ENCODE results near the gene REEP2.
A peak's percentile ranks its signal among the peaks of the same experiment; 100 is the strongest.

REEP2 gene

GRCh38 chr5:138449501-138450239 lies 10.8 kb downstream of the REEP2 start:
- peak; percentile 94 for DNase-seq

DNA sequence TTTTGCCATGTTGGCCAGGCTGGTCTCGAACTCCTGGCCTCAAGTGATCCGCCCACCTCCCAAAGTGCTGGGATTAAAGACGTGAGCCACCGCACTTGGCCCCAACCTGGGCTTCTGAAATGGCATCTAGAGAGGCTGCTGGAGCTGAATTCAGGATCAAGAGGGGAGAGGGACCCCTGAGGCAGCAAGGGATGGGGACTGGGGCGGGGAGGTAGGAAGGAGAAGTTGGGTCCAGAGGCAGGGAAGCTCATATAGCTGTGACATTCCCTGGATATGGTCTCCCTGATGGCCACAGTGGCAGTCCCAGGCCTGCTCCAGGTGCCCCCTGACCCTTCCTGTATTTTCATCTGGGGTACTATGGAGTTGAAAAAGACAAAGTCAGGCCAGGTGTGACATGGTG lies 12.1 kb downstream of the REEP2 start:
- no peak for DNase-seq

DNA sequence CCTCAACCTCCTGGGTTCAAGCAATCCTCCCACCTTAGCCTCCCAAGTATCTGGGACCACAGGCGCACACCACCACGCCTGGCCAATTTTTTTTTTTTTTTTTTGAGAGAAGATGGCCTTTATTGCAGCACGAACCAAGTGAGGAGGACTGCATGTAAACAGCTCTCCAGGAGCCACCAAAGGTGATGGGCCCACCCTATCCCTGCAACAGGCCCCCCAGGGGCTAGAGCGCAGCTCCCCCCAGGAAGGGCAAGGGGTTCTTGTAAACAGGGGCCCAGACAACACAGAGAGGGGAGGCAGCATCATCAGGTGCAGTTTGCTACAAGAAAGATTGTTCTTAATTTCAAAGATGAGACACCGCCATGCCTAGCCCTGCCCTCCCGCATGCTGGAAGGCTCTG lies 13.9 kb downstream of the REEP2 start:
- no peak for DNase-seq

- DNase-seq = no peak
These were observed 14.7 kb downstream of the REEP2 start for GRCh38 chr5:138453590-138453989.

GRCh38 chr5:138454121-138454520 lies 15.3 kb downstream of the REEP2 start:
- no peak for DNase-seq

DNA sequence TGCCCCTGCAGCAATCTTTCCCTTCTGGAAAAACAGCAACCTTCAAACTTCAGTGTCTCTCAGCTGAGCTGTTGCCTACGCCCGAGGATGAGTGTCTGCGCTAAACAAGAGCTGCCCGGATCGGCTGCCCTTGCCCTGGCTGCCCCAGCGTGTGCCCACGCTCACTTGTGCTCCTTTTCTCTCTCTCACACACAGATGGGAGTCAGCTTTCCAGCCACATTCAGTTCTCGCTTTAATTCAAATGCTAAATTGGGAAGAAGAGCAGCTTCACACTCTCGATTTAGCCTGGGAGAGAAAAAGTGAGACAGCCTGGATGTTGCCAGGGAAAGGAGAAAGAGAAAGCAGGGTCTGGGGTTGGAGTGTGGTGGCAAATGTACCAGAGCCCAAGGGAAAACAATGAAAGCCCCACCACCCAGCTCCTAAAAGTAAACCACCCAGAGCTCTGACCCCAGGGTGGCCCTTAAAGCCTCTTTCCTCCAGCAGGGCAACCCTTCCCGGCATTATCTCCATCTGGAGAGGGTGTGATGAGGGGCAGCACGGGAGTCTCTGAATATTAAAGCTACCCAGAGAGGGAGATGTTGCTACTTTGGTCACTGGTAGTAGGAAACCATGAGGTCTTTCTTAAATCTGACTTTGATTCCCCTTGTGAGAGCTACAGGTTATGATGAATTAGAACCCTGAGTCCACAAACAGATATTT lies 16.5 kb downstream of the REEP2 start:
- DNase-seq = no peak

GRCh38 chr5:138457531-138458275 lies 18.8 kb downstream of the REEP2 start:
- DNase-seq = no peak

- DNase-seq = no peak
These were observed 19.5 kb downstream of the REEP2 start for GRCh38 chr5:138458384-138458783.

GRCh38 chr5:138458856-138459255 lies 20.0 kb downstream of the REEP2 start:
- DNase-seq = no peak

DNA sequence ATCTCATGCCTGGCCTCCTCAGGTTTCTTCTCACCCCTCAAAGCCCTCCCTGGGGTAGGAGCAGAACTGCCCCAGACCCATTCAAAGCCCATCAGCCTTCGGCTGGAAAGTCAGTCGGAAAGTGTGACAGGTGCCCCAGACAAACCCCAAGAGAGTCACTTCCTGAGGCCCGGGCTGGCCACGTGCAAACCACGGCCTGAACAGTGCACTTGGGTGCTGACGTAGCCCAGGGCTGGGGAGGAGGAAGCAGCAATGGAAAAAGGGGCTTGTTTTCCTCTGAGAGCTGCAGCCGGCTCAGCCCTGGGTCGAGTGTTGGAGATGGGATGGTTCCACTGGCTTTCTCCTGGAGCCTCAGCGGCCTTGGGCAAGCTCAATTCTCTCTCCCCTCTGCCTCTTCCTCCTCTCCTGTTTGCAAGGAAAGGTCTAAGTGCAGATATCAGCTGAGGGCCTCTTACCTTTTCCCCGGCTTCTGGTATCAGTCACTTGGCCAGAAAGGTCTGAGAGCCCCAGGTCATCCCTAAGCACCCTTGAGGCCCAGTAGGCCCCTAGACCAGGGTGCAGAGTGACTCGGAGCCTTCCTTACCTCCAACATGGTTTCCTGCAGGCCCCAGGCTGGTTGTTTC lies 20.6 kb downstream of the REEP2 start:
- peak; percentile 43 for DNase-seq

DNA sequence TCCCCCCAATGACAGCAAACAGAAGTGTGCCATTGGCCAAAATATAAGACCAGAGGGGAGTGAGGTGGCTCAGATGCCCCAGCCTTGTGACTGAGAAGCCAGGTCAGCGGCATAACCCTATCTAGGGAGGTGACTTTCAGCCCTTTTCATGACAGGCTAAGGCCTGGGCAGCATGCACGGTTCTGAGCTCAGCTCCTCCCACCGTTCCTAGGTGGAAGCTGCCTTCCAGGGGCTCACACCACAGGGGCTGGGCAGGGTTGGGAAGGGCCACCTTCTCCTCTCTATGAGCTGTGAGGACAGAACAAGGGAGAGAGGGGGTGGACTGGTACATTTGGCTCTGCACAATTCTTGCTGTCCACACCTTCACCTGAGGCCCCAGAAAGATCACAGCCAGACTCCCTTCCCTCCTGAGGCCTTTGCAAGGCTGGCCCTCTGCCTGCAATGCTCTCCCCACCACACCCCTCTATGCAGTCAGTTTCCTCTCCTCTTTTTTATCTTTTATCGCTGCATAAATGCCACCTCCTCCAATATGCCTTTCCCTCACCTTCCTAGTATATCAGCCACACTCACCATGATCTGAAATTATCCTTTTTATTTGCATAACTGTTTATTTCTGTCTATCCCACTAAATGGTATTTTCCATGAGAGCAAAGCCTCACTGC lies 21.3 kb downstream of the REEP2 start:
- peak; percentile 52 for DNase-seq

GRCh38 chr5:138461343-138462125 lies 22.7 kb downstream of the REEP2 start:
- no peak for DNase-seq

DNA sequence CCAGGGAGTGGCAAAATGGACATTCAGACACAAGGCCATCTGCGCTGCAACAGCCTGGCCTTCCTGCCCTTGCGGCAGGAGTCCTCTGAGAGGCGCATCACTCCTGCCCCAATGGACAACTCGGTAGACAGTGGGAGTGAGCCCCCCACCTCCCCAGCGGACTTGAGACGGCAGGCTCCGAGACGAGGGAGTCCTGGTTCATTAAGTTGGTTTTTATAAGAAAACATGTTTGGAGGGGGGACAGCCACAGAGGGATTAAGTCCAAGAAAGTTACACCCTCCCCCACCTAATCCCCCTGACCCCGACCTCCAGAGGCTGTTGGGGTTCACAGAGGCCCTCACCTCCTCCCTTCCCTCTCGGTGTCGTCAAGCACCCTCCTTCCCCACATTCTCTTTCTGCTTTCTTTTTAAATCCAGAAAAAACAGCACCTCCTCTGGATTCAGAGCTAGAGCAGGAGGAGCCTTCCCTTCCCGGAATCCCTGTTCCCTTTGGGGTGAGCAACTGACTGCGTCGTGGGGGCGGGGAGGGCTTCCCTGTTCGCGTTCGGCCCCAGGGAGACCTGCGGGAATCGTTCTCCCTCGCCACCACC lies 24.7 kb downstream of the REEP2 start:
- no peak for DNase-seq

DNA sequence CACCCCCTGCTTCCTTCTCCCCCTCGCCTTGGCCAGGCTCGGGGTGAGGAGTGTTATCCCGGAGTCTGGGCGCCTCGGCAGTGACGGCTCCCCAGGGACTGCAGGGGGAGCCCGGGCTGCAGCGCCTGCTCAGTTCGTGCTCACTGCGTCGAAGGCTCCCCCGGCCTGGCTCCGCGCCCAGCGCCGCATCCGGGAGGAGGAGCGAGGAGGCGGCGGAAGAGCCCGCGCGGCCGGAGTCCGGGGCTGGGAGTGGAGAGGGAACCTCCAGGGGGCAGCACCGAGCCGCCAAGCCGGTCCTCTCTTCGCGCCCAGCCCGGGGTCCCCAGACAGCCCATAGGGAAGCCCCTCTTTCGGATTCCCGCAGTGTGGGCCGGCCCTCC lies 25.1 kb downstream of the REEP2 start:
- peak; percentile 95 for DNase-seq

- DNase-seq = peak; percentile 99
These were observed 25.8 kb downstream of the REEP2 start for GRCh38 chr5:138464388-138465260.

- peak; percentile 96 for DNase-seq
These were observed 26.6 kb downstream of the REEP2 start, which contains the start of gene EGR1 for GRCh38 chr5:138465261-138466124. Gene EGR1, plus strand, starts transcription at chr5:138465479. Its CDS starts 283 bp downstream, at chr5:138465762.

DNA sequence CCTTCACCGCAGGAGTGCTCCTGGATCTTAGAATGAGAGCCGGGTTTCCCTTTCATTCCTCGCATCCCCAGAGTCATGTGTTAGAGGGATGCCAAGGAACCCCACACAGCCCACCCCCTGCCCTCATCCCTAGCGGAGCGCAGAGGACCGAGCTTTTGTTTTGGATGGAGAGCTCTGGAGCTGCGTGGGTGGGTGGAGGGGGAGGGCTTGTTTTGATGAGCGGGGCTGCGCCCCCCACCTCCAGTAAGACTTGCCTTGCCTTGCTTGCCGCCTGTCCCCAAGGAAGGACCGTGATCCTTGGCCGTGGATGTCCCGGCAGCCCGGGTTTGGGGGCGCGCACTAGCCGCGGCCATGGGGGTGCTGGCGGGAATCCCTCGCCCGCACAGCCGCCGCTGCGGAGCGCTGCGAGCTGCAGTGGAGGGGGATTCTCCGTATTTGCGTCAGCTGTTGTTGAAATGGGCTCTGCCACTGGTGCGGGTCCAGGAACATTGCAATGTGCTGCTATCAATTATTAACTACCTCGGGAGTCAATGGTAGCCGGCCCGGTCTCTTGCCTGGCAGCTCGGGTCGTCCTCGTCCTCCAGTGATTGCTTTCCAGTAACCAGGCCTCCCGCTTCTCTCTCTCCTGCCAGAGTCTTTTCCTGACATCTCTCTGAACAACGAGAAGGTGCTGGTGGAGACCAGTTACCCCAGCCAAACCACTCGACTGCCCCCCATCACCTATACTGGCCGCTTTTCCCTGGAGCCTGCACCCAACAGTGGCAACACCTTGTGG lies 27.5 kb downstream of the REEP2 start:
- DNase-seq = no peak

GRCh38 chr5:138466900-138467710 lies 28.2 kb downstream of the REEP2 start:
- DNase-seq = no peak
